BLaER1 (cell line): ENCODE results near the gene POTEF.
"Not testable (repeated sequence)": the region's sequence is repeated elsewhere in the genome, so short reads cannot be mapped to it uniquely, and the experiment has no call there.

Experiments used
- H3K27ac ChIP-seq: shearing (Covaris generic); formaldehyde crosslinking; 2 replicates; pipeline ENCODE4 v1.8.1; 2022
- H3K27me3 ChIP-seq: shearing (Covaris generic); formaldehyde crosslinking; 2 replicates; pipeline ENCODE4 v1.8.1; 2022
- H3K36me3 ChIP-seq: shearing (Covaris generic); formaldehyde crosslinking; 2 replicates; pipeline ENCODE4 v1.8.1; 2022
- H3K4me1 ChIP-seq: shearing (Covaris generic); formaldehyde crosslinking; 2 replicates; pipeline ENCODE4 v1.8.1; 2022
- H3K4me2 ChIP-seq: shearing (Covaris generic); formaldehyde crosslinking; 2 replicates; pipeline ENCODE4 v1.8.1; 2022
- H3K4me3 ChIP-seq: shearing (Covaris generic); formaldehyde crosslinking; 2 replicates; pipeline ENCODE4 v1.8.1; 2022
- H3K9ac ChIP-seq: shearing (Covaris generic); formaldehyde crosslinking; 2 replicates; pipeline ENCODE4 v1.8.1; 2022
- H3K9me3 ChIP-seq: shearing (Covaris generic); formaldehyde crosslinking; 2 replicates; pipeline ENCODE4 v1.8.1; 2022
- H4K20me1 ChIP-seq: shearing (Covaris generic); formaldehyde crosslinking; 2 replicates; pipeline ENCODE4 v1.8.1; 2022
- Cebpa-rat ChIP-seq: shearing (Covaris generic); IDR thresholded peaks from 2 replicates; pipeline ENCODE4 v1.8.1; 2022

Gene POTEF

DNA sequence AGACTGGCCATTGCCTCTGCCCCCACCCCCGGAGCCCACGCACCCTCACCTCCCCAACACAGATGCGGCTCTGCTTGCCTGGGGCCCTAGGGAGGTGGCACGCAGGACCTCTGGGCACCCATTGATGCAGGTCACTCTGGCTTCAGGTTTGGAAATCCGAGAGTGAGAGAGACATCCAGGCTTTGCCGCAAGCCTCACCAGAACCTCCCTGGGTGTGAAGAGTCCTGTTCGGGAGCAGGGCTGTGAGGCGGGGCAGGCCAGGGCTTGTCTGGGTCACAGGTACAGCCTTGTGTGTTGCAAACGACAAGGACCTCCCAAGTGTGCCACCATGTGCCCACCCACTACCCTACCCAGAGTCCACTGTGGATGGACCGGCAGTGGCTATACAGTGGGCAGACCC lies 7.5 kb upstream of the POTEF start:
- H3K27ac ChIP-seq, H4K20me1 ChIP-seq, H3K27me3 ChIP-seq, H3K4me2 ChIP-seq, H3K36me3 ChIP-seq, H3K4me3 ChIP-seq, H3K9ac ChIP-seq, H3K9me3 ChIP-seq: not testable (repeated sequence)
- peaks cover 16% of the 10 kb centered on the region for H3K4me1 ChIP-seq

DNA sequence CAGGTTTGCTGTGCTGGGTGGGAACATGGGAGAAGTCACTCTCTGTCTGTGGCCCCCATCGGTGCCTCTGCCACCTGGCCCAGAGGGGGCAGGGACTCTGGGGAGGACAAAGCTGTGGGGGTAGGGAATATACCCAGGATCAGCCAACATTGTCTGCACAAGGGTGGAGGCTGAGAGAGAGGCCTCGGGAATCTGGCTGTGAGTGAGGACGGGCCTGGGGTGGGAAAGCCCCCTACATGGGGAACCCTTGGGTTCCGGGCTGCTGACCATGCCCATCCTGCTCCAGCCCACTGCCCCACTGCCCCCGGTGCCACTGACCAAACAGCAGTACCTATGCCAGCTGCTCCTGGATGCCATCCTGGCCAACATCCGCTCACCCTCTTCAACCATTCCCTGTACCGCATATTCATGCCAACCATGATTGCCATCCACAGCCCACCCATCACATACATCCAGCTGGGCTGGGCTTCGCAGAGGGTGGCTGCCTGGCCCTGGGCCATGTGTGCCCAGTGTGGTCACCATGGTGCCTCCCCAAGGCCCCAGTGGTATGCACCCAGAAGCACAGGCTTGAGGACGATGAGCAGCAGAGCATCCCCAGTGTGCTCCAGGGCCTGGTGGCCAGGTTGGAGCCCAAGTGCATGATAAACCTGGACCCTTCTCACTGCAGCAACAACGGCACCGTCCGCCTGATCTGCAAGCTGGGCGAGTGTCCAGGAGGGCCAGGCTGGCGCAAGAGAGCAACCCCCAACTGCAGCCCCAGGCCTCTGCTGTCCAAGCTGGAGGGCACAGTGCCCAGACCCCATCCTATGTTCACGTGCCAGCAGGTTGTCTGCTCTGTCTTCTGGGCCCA lies 6.9 kb upstream of the POTEF start:
- H3K27ac ChIP-seq: no peak overlapping the region
- TF ChIP-seq Cebpa-rat: no peak
- 0 out of 2 replicates have a peak overlapping the region, but pooled peaks have one; percentile 7 for H3K4me2 ChIP-seq
- no peaks in the 10 kb centered on the region for H3K9me3 ChIP-seq
- H3K36me3 ChIP-seq: no peaks in the 10 kb centered on the region
- H3K4me1 ChIP-seq: peaks cover 16% of the 10 kb centered on the region
- H4K20me1 ChIP-seq: no peaks in the 10 kb centered on the region
- no peaks in the 10 kb centered on the region for H3K27me3 ChIP-seq
- no peak overlapping the region for H3K9ac ChIP-seq
- H3K4me3 ChIP-seq: no peak overlapping the region

DNA sequence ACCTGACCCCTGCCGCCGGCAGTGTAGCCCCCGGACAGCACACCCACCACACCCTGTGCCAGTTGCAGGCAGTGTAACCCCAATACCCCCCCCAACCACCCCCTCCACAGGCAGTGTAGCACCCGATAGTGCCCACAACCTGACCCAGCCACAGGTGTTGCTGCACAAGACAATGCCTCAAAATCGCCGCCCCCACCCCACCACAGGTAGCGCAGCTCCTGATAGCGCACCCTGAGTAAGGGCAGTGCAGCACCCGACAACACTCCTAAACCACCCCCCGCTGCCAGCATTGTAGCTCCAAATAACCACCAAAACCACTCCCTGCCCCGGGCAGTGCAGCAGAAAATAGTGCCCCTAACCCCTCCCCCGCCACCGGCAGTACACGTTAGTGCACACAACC lies 558 bp downstream of the POTEF start:
- not testable (repeated sequence) for H3K27me3 ChIP-seq, H3K9ac ChIP-seq, H3K27ac ChIP-seq, H4K20me1 ChIP-seq, H3K4me2 ChIP-seq, H3K36me3 ChIP-seq, H3K4me3 ChIP-seq, H3K4me1 ChIP-seq, H3K9me3 ChIP-seq

DNA sequence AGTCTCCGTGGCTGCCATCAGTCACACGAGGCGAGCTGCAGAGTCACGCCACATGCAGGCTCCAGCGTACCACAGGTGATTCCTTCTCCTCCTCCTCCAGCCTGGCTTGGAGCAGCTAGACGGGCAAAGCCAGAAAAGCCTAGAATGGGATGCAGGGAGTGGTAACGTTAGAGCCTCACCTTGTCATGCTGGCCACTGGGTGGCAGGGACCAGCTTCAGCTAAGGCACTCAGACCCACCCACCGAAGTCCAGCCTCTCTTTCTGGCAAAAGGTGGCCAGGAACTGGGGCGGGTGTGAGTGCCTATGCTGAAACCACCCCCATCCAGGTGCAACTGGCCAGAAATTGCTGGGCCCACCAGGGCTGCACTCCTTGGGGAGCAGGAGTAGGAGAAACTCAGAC lies 1.3 kb downstream of the POTEF start:
- not testable (repeated sequence) for H3K9me3 ChIP-seq, H4K20me1 ChIP-seq, H3K9ac ChIP-seq, H3K27ac ChIP-seq, H3K4me3 ChIP-seq, H3K4me1 ChIP-seq, H3K4me2 ChIP-seq, H3K36me3 ChIP-seq, H3K27me3 ChIP-seq

DNA sequence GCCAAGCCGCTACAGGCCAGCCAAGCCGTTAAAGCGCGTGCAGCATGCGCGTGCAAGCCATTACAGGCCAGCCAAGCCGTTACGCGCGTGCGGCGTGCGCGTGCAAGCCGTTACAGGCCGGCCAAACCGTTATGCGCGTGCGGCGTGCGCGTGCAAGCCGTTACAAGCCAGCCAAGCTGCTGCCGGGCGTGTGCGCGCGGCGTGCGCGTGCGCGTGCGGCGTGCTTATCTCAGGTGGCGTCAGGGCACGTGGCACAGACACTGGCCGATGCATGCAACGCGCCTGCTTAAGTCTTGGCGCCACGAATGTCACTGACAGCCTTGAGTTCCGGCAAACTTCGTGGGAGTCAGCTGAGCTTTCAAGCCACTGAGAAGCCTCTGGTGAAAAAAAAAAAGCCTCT lies 8.1 kb downstream of the POTEF start:
- not testable (repeated sequence) for H3K4me2 ChIP-seq, H3K4me1 ChIP-seq, H4K20me1 ChIP-seq, H3K4me3 ChIP-seq, H3K9ac ChIP-seq, H3K36me3 ChIP-seq, H3K27ac ChIP-seq, H3K9me3 ChIP-seq, H3K27me3 ChIP-seq

DNA sequence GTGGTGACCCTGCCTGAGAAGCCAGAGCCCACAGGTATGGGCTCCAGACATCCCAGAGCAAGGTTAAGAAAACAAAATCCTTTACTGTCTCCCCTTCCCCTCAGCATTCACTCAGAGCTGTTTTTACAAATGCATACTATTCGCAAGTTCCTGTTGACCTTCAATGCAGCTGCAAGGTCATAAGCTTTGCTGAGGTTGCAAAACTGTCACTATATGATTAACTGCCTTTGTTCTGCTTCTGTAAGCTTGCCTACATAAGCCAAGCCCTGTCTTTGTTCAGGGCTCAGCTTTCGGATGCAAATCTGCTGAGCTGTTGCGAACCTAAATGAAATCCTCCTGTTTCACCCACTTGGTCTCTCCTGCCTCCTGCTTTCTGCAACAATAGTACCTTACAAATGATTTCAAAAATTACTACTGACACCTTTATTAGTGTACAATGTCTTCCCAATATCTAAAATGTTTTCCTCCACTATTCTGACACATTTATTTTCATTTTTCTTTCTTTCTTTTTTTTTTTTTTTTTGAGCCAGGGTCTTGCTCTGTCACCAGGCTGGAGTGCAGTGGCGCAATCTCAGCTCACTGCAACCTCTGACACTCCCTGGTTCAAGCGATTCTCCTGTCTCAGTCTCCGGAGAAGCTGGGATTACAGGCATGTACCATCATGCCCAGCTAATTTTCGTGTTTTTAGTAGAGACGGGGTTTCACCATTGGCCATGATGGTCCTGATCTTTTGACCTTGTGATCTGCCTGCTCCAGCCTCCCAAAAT lies 26.2 kb downstream of the POTEF start:
- H3K36me3 ChIP-seq, H3K4me3 ChIP-seq, H3K4me2 ChIP-seq, H3K9ac ChIP-seq, H3K27ac ChIP-seq, H3K4me1 ChIP-seq, H3K9me3 ChIP-seq, H4K20me1 ChIP-seq, H3K27me3 ChIP-seq: not testable (repeated sequence)

DNA sequence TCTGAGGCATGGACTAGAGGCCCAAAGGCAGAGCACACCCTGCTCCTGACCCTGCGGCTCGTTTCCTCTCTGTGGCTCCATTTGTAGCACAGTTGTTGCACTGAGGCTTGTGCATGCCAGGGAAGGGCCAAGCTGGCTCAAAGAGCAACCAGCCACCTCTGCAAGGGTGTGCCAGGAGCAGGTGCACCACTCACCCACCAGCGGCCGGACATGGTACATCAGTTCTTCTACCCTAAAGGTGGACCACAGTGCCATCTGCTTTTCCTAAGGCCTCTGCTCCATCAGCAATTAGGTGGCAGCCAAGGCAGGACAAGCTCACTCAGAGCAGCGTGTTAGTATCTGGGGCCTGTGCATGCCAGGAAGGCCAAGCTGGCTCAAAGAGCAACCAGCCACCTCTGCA lies 66.4 kb downstream of the POTEF start:
- H3K9me3 ChIP-seq, H3K27me3 ChIP-seq, H3K4me3 ChIP-seq, H3K4me2 ChIP-seq, H3K36me3 ChIP-seq, H3K4me1 ChIP-seq, H4K20me1 ChIP-seq, H3K27ac ChIP-seq, H3K9ac ChIP-seq: not testable (repeated sequence)

DNA sequence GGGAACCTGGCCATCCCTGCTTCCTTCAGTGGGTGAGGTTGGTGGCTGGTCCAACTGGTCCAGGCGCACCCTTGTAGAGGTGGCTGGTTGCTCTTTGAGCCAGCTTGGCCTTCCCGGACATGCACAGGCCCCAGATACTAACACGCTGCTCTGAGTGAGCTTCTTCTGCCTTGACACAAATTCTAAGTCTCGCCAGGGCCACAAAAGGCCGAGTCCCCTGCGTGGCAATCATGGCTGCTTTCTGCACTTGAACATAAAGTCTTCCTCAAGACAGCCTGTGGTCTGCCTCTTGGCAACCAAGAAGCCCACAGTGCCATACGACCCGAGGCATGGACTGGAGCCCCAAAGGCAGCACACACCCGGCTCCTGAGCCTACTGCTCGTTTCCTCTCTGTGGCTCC lies 69.0 kb downstream of the POTEF start:
- not testable (repeated sequence) for H3K9me3 ChIP-seq, H3K4me2 ChIP-seq, H4K20me1 ChIP-seq, H3K4me3 ChIP-seq, H3K4me1 ChIP-seq, H3K36me3 ChIP-seq, H3K27me3 ChIP-seq, H3K27ac ChIP-seq, H3K9ac ChIP-seq

DNA sequence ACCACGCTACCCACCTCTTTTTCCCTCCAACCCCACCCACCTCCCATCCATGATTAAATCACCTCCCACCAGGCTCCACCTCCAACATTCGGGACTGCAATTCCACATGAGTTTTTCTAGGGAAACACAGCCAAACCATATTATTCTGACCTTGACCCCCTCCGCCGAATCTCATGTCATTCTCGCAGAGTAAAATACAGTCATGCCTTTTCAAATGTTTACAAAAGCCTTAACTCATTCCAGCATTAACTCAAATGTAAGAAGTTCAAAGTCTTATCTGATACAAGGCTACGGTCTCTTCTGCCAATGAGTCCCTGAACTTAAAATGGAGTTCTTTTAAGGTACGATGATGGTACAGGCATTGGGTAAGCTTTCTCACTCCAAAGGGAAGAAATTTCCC lies 72.7 kb downstream of the POTEF start:
- H3K9ac ChIP-seq, H3K27me3 ChIP-seq, H3K4me3 ChIP-seq, H3K9me3 ChIP-seq, H3K4me1 ChIP-seq, H3K27ac ChIP-seq, H3K4me2 ChIP-seq, H4K20me1 ChIP-seq, H3K36me3 ChIP-seq: not testable (repeated sequence)

DNA sequence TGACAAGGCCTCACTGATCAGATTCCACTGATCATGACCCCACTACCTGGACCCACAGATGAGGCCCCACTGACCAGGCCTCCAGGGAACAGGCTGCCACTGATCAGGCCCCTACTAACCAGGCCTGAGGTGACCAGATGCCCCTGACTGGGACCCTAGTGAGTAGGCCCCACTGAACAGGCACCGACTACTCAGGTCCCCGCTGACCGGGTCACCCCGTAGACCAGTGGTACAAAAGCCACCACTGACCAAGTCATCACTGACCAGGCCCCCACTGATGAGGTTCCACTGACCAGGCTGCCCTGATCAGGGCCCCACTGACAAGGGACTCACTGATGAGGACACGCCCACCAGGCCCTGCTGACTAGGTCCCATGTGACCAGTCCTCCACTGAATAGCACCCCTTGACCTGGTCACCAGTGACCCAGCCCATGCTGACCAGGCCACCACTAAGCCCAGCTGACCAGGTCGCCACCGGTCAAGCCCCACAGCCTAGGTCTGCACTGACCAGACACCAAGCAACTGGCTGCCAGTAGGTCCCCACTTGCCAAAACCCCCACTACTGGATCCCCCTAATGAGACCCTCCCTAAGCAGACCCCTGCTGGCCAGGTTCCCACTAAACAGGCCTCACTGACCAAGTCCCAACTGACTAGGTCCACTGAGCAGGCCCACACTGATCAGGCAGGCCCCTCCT lies 75.7 kb downstream of the POTEF start:
- H3K27ac ChIP-seq, H3K9ac ChIP-seq, H3K4me3 ChIP-seq, H3K4me1 ChIP-seq, H4K20me1 ChIP-seq, H3K9me3 ChIP-seq, H3K4me2 ChIP-seq, H3K36me3 ChIP-seq, H3K27me3 ChIP-seq: not testable (repeated sequence)

DNA sequence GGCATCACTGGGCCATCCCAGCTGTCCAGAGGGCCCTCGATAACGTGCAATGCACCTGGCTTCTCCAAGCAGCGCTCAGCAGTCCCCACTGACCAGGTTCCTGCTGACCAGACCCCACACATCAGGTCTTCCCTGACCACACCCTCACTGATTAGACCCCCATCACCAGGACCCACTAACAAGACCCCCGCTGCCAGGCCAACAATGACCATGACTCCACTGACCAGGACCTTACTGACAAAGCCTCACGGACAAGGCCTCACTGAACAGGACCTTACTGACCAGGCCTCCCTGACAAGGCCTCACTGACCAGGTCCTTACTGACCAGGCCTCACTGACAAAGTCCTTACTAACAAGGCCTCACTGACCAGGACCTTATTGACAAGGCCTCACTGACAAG lies 76.6 kb downstream of the POTEF start:
- H3K4me1 ChIP-seq, H3K4me3 ChIP-seq, H3K9ac ChIP-seq, H3K9me3 ChIP-seq, H4K20me1 ChIP-seq, H3K36me3 ChIP-seq, H3K4me2 ChIP-seq, H3K27me3 ChIP-seq, H3K27ac ChIP-seq: not testable (repeated sequence)

DNA sequence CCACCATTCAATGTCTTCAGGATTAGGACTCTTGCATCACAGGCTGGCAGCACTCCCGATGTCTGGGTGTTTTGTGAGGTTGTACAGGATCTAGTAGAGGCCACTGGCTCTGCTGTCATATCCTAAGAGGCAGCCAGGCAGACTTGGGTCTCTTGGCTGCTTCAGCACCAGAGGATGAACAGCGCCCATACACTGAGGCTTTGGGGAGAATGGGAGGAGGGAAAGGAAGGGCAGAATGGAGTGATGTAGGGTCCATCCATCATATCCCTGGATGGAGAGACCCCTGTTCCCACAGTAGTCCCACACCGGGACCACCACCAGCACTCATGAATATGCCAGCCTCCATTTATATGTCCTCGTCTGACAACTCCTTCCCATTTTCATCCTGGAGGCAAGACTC lies 80.6 kb downstream of the POTEF start:
- not testable (repeated sequence) for H3K36me3 ChIP-seq, H4K20me1 ChIP-seq, H3K4me3 ChIP-seq, H3K4me1 ChIP-seq, H3K27me3 ChIP-seq, H3K9me3 ChIP-seq, H3K27ac ChIP-seq, H3K9ac ChIP-seq, H3K4me2 ChIP-seq

DNA sequence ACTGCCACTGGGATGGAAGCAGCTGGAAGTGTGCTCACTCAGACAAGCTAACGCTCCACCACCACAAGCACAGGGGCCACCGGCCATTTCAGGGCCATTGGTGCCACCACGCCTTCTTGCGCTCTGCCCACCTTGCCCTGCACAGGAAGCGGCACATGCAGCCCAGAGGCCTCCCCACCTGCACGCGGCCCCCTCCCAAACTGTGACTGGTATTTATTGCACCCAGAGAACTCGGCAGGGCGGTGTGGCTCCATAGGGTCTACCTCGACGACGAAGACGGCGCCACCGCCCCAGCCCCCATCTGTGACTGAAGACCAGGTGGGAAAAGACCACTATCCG lies 90.8 kb downstream of the POTEF start:
- H3K4me3 ChIP-seq, H3K4me2 ChIP-seq, H3K27me3 ChIP-seq, H3K4me1 ChIP-seq, H3K9me3 ChIP-seq, H3K9ac ChIP-seq, H3K36me3 ChIP-seq, H4K20me1 ChIP-seq, H3K27ac ChIP-seq: not testable (repeated sequence)

DNA sequence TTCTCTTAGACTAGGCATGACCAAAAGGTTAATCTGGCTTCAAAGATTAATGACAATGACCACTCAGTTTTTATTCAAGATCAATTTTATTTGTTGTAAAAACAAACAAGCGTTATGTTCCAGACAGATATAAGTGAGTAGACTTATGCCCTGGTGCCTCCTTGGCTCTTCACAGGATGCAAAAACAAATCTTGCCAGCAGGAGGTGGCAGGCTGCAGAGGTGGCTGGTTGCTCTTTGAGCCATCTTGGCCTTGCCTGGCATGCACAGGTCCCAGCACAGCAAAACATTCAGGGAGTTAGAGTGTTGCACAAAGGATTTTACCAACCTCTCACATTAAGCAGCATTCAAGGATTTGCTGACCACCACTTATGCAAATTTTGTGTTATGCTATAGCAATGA lies 103.1 kb downstream of the POTEF start:
- H3K9ac ChIP-seq, H3K4me2 ChIP-seq, H3K36me3 ChIP-seq, H3K9me3 ChIP-seq, H3K4me1 ChIP-seq, H3K4me3 ChIP-seq, H4K20me1 ChIP-seq, H3K27ac ChIP-seq, H3K27me3 ChIP-seq: not testable (repeated sequence)
